H1 (cell line): ENCODE data around the gene TRIM44. TPM values are rescaled to one million over a fixed set of nuclear protein-coding genes. Genes with fewer than 3 reads are reported as not detected.
A peak's percentile ranks its signal among the peaks of the same experiment; 100 is the strongest.

Experiments
- BACH1 ChIP-seq: IDR thresholded peaks from 2 replicates; pipeline ENCODE4 v1.6.1; 2012; ENCODE audit warnings: low read length, improper control_type of control experiment
- CEBPB ChIP-seq: IDR thresholded peaks from 2 replicates; pipeline ENCODE4 v1.6.1; 2012; ENCODE audit warnings: low read depth, low read length
- CHD1 ChIP-seq: IDR thresholded peaks from 2 replicates; pipeline ENCODE4 v1.6.1; 2012; ENCODE audit warnings: low read depth, low read length, improper control_type of control experiment
- EP300 ChIP-seq, 2 experiments: IDR thresholded peaks; 1 replicate in 1 of 2; 2 replicates in 1 of 2; pipeline ENCODE4 v1.6.1; 2011 to 2012; ENCODE audit warnings: low read depth in 2 of 2, low read length in 2 of 2, mild to moderate bottlenecking in 2 of 2, borderline replicate concordance in 1 of 2, inconsistent platforms in 1 of 2, moderate library complexity in 1 of 2
- HDAC2 ChIP-seq, 2 experiments: fragments of 300-600 bp in 1 of 2; sonication (generic) in 1 of 2; IDR thresholded peaks; 2 replicates each; pipeline ENCODE4 v1.6.1; 2011 to 2012; ENCODE audit warnings: low read depth in 2 of 2, low read length in 2 of 2, mild to moderate bottlenecking in 2 of 2, moderate library complexity in 2 of 2, borderline replicate concordance in 1 of 2, inconsistent platforms in 1 of 2
- HDAC6 ChIP-seq: IDR thresholded peaks from one replicate; pipeline ENCODE4 v1.7.1; 2012; ENCODE audit warnings: low read depth, mild to moderate bottlenecking, inconsistent platforms, low read length, moderate library complexity
- KDM4A ChIP-seq: IDR thresholded peaks from one replicate; pipeline ENCODE4 v1.7.1; 2012; ENCODE audit warnings: low read depth, mild to moderate bottlenecking, moderate library complexity, low read length, inconsistent platforms; ENCODE audit not compliant: severe bottlenecking
- NANOG ChIP-seq: IDR thresholded peaks from 2 replicates; pipeline ENCODE4 v1.6.1; 2011; ENCODE audit warnings: low read length, low read depth, mild to moderate bottlenecking, inconsistent platforms; ENCODE audit not compliant: insufficient read depth, poor library complexity, severe bottlenecking
- POLR2A ChIP-seq, 2 experiments: IDR thresholded peaks; 1 replicate in 1 of 2; 2 replicates in 1 of 2; pipeline ENCODE4 v1.6.1; 2011; ENCODE audit warnings: low read depth in 2 of 2, low read length in 2 of 2, mild to moderate bottlenecking in 2 of 2; ENCODE audit errors: control extremely low read depth in 1 of 2
- POU5F1 ChIP-seq: IDR thresholded peaks from 2 replicates; pipeline ENCODE4 v1.6.1; 2011; ENCODE audit warnings: low read depth, mild to moderate bottlenecking, low read length, moderate library complexity
- RAD21 ChIP-seq, 2 experiments: IDR thresholded peaks in 1 of 2; conservative IDR thresholded peaks in 1 of 2; 2 replicates each; pipeline ENCODE4 v1.6.1; 2011; ENCODE audit warnings: low read depth in 2 of 2, low read length in 2 of 2, improper control_type of control experiment in 1 of 2, inconsistent platforms in 1 of 2, mild to moderate bottlenecking in 1 of 2, moderate library complexity in 1 of 2
- RNF2 ChIP-seq: fragments of 200-900, 300-1000 bp; sonication (generic); IDR thresholded peaks from 2 replicates; pipeline ENCODE4 v1.7.1; 2016; ENCODE audit warnings: borderline replicate concordance, low read depth, mild to moderate bottlenecking, antibody characterized with exemption, low read length; ENCODE audit not compliant: poor library complexity, severe bottlenecking; ENCODE audit errors: missing control alignments
- RXRA ChIP-seq: IDR thresholded peaks from 2 replicates; pipeline ENCODE4 v1.6.1; 2011; ENCODE audit warnings: low read depth, mild to moderate bottlenecking, low read length, moderate library complexity; ENCODE audit not compliant: insufficient read depth
- SIN3A ChIP-seq, 2 experiments: IDR thresholded peaks in 1 of 2; conservative IDR thresholded peaks in 1 of 2; 2 replicates each; pipeline ENCODE4 v1.6.1; 2011 to 2012; ENCODE audit warnings: low read length in 2 of 2, improper control_type of control experiment in 1 of 2, low read depth in 1 of 2, mild to moderate bottlenecking in 1 of 2
- SP2 ChIP-seq: IDR thresholded peaks from 2 replicates; pipeline ENCODE4 v1.6.1; 2012; ENCODE audit warnings: mild to moderate bottlenecking, low read length, inconsistent platforms
- TBP ChIP-seq: IDR thresholded peaks from 2 replicates; pipeline ENCODE4 v1.6.1; 2011; ENCODE audit warnings: low read depth, low read length, improper control_type of control experiment
- TEAD4 ChIP-seq: IDR thresholded peaks from 2 replicates; pipeline ENCODE4 v1.6.1; 2012; ENCODE audit warnings: low read depth, low read length, inconsistent platforms, mixed read lengths
- YY1 ChIP-seq: IDR thresholded peaks from 2 replicates; pipeline ENCODE4 v1.6.1; 2011; ENCODE audit warnings: low read depth, mild to moderate bottlenecking, low read length
- ZNF274 ChIP-seq: IDR thresholded peaks from 2 replicates; pipeline ENCODE4 v1.7.0; 2012; ENCODE audit warnings: low read length, borderline replicate concordance; ENCODE audit errors: extremely low read depth
- polyA plus RNA-seq, 7 experiments: library from polyadenylated mRNA; depleted of rRNA in 3 of 7; stranded (reverse) in 5 of 7; unstranded in 2 of 7; fragments of >200 nt in 5 of 7; fragments of 200-250 nt in 2 of 7; gene quantifications; 1 replicate in 5 of 7; 2 replicates in 1 of 7; 4 replicates in 1 of 7; pipeline versions ENCODE4 v1.2.1 to v1.2.3, GENCODE V29; 2011 to 2013; ENCODE audit warnings: missing spikeins in 2 of 7, mixed read lengths in 2 of 7
- total RNA-seq: library from RNA; stranded (reverse); fragmentation: NEBNext Ultra II Directional; extraction: Animal tissue kit (Norgen Biotek cat#: 25700); gene quantifications from 2 replicates; pipeline ENCODE4 v1.2.1, GENCODE V29; 2021
- TF ChIP-seq, protein P1 (sequence below), 3 experiments: IDR thresholded peaks; 1 replicate in 2 of 3; 2 replicates in 1 of 3; pipeline versions ENCODE4 v1.5.1 to v1.6.1; 2011; ENCODE audit warnings: low read length in 3 of 3, mild to moderate bottlenecking in 3 of 3, inconsistent platforms in 2 of 3, low read depth in 1 of 3, moderate library complexity in 1 of 3; ENCODE audit not compliant: insufficient read depth in 1 of 3; ENCODE audit errors: control extremely low read depth in 1 of 3

Gene TRIM44
- total and polyA plus RNA-seq, 2 of the 8 experiments (the other 6 are each of a cell fraction or from before 2014, with no cell fraction given), result 13.9 to 34.4 TPM

DNA sequence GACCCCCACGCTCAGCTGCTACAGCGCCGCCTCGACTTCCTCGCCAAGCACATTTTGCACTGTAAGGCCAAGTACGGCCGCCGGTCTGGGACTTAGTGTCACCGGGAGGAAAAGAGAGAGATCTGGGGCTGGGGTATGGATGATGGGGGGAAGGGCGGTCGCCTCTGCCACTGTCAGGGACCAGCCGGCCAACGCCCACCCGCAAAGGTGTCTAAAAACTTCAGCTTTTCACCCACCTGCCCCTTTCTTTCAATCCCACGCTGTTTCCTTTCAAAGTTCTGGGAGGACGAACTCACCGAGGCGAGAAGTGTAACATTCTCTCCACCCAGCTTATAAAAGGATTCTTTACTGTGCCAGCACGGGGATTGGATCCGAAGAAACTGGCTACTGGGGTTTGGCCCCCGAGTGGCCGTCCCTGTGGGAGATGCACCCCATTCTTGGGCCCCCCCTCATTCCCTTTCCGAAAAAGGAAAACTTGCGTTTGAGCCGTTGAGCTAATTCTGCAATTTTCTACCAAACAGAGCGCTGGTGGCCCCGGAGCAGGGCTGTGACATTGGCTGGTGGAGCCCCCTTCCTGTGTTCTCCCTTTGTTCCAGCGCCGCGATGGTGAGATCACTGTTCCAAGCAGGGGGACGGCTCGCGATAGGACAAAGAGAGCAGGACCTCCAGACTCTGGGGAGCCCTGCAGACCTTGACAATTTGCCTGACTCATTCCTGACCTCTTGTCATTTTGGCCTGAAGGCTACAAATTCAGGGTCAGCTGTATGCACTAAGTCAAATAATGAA is 42.5 kb upstream of the TRIM44 start (continued):
- TF ChIP-seq RXRA (no peak), KDM4A (no peak), POLR2A (IDR thresholded peaks at IDR 0.05; ENCODE audit: control extremely low read depth in 1 of 2, low read depth in 2 of 2, low read length in 2 of 2) (no peak), POU5F1 (no peak), SIN3A (conservative IDR thresholded peaks at IDR 0.05 in 1 of 2, IDR thresholded peaks at IDR 0.05 in 1 of 2; ENCODE audit: low read depth in 1 of 2, low read length in 2 of 2) (0 out of 4 replicates have a peak, but pooled peaks of 1 of the 2 experiments have one; percentile 25), ZNF274 (no peak), YY1 (no peak), TEAD4 (no peak), CHD1 (no peak), HDAC6 (no peak), HDAC2 (IDR thresholded peaks at IDR 0.05; ENCODE audit: borderline replicate concordance in 1 of 2, low read depth in 2 of 2, low read length in 2 of 2) (no peak), EP300 (IDR thresholded peaks at IDR 0.05; ENCODE audit: borderline replicate concordance in 1 of 2, low read depth in 2 of 2, low read length in 2 of 2) (no peak), RNF2 (no peak), NANOG (no peak), RAD21 (IDR thresholded peaks at IDR 0.05 in 1 of 2, conservative IDR thresholded peaks at IDR 0.05 in 1 of 2; ENCODE audit: low read depth in 2 of 2, low read length in 2 of 2) (peak in 1 of 2 experiments; percentile 1; a peak in 1 of 4 replicates), BACH1 (0 out of 2 replicates have a peak, but pooled peaks have one; percentile 5), SP2 (no peak), CEBPB (no peak), TBP (no peak)
- TF ChIP-seq, protein P1, sequence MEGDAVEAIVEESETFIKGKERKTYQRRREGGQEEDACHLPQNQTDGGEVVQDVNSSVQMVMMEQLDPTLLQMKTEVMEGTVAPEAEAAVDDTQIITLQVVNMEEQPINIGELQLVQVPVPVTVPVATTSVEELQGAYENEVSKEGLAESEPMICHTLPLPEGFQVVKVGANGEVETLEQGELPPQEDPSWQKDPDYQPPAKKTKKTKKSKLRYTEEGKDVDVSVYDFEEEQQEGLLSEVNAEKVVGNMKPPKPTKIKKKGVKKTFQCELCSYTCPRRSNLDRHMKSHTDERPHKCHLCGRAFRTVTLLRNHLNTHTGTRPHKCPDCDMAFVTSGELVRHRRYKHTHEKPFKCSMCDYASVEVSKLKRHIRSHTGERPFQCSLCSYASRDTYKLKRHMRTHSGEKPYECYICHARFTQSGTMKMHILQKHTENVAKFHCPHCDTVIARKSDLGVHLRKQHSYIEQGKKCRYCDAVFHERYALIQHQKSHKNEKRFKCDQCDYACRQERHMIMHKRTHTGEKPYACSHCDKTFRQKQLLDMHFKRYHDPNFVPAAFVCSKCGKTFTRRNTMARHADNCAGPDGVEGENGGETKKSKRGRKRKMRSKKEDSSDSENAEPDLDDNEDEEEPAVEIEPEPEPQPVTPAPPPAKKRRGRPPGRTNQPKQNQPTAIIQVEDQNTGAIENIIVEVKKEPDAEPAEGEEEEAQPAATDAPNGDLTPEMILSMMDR (IDR thresholded peaks at IDR 0.05; ENCODE audit: control extremely low read depth in 1 of 3, insufficient read depth in 1 of 3, low read depth in 1 of 3, low read length in 3 of 3), result no peak
